Glomerular endothelial cell (primary cell): Measurements from ENCODE around the gene RASSF4. TPM values are rescaled to one million over a fixed set of nuclear protein-coding genes. Genes with fewer than 3 reads are reported as not detected.

Experiments used
- DNase-seq: peaks from one replicate; pipeline ENCODE4 v3.0.0-alpha.2; 2011; ENCODE audit warnings: low read depth, low spot score; ENCODE audit errors: extremely low read depth
- total RNA-seq: library from RNA; depleted of rRNA; stranded (reverse); fragments of >200 nt; gene quantifications from 2 replicates; pipeline ENCODE4 v1.2.3, GENCODE V29; 2015

The RASSF4 gene, protein sequence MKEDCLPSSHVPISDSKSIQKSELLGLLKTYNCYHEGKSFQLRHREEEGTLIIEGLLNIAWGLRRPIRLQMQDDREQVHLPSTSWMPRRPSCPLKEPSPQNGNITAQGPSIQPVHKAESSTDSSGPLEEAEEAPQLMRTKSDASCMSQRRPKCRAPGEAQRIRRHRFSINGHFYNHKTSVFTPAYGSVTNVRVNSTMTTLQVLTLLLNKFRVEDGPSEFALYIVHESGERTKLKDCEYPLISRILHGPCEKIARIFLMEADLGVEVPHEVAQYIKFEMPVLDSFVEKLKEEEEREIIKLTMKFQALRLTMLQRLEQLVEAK
- 8.9 and 20.4 TPM in 2 replicates for total RNA-seq

DNA sequence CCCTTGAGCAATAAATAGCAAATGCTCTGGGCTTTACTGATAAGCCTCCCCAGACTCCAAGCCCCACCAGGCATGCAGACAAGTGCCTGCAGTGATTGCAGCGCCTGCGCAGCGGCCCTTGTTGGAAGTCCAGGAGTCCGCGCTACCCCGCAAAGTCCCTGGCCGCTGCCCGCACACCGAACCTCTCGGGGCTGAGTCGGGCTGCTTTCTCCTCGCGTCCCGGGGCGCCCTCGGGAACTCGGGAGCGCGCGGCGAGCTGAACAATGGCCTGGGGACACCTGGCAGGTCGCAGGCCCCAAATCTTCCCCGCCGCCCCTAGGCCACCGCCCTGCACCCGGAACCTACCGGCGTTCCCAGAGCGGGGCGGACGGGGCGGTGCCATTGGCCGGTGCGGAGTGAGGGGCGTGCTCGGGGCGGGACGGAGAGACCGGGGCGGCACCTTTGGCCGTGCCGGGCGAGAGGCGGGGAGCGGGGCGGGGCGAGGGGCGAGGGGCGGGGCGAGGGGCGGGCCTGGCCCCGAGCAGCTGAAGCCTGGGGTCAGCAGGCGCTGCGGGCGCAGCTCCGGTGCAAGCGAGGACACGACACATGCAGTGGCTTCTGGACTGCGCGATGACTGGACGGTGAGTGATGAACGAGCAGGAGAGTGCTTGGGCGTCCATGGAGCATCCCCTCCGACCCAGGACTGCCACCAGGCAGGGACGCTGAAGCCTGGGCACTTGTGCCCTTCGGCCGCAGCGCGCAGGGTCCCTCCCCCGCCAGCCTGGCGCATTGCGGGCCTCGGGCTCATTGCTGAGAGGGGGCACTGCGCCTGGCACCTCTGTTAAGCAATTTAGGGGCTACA, at the start of gene RASSF4:
Gene RASSF4, plus strand, starts transcription at position 556 of the 841 bp plus-strand sequence. CDS start 10,401 bp downstream, outside the sequence.
- DNase-seq: no peak

DNA sequence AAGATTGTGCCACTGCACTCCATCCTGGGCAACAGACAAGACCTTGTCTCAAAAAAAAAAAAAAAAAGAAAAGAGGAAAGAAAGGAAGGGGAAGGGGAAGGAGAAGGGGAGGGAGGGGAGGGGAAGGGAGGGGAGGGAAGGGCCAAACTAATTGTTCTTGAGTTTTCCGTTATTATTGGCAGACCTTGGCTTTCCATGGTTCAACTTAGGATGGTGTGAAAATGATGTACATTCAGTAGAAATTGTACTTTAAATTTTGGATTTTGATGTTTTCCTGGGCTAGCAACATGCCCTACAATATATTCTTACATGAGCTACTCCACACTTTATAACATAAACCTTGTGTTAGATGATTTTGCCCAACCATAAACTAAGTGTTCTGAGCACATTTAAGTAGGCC, 49.7 kb upstream of the RASSF4 start:
- DNase-seq: no peak

DNA sequence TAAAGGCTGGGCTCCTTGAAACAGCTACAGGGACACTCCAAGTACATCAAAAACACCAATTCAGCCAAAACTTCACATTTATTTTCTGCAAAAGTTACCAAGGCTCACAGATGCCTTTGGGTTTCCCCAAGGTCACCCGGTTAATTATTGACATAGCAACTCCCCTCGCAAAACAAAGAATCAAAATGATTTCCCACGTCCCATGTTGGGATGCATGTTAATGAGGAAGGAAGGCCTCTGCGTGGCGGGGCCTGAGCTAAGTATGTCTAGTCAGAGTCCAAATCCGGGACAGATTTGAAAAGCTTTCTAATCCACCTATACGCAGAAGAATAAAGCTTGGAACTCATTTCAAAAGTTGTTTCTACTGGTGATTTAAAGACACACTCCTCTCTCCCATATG, 49.0 kb upstream of the RASSF4 start:
- DNase-seq: no peak

DNA sequence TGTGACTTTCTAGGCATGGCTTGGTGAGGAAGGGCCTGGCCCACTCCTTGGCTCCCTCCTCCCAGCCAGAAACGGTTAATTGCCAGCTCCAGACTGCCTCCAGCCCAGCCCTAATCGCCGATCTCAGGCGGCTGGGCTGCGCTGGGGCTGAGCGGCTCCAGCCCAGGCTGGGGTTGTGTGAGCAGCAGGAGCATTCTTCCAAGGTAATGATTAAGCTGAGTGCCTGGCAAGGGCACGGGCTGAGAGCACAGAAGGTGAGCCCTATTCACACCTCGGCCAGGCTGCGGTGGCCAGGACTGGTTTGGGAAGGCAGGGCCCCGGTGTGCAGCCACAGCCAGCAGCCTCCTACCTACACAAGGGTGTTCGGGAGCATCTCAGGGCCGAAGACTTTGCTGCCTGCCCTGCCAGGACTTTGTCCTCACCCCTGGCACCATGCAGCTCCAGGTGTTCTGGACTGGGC, 48.5 kb upstream of the RASSF4 start, which contains the start of gene TMEM72:
Gene TMEM72, plus strand, starts transcription at position 257 of the 460 bp plus-strand sequence. Its CDS starts 176 bp downstream, at position 433.
- no peak for DNase-seq

DNA sequence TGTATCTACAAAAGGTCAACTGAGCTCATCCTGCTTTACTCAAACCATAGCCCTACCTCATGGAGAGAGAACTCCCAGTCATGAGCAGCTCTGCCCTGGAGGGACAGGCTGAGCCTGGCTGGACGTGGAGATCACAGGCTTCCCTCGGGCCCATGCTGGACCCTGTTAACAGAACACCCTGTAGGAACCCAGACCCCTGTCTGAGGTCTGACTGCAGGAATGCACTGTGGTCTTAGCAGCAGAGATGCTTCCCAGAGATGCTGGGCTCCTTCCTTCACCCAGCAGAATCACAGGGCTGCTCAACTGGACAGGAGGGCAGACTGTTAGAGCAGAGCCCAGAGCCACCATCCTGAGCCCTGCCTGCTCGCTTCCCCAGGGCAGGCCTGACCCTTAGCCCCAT, 47.7 kb upstream of the RASSF4 start:
- no peak for DNase-seq

DNA sequence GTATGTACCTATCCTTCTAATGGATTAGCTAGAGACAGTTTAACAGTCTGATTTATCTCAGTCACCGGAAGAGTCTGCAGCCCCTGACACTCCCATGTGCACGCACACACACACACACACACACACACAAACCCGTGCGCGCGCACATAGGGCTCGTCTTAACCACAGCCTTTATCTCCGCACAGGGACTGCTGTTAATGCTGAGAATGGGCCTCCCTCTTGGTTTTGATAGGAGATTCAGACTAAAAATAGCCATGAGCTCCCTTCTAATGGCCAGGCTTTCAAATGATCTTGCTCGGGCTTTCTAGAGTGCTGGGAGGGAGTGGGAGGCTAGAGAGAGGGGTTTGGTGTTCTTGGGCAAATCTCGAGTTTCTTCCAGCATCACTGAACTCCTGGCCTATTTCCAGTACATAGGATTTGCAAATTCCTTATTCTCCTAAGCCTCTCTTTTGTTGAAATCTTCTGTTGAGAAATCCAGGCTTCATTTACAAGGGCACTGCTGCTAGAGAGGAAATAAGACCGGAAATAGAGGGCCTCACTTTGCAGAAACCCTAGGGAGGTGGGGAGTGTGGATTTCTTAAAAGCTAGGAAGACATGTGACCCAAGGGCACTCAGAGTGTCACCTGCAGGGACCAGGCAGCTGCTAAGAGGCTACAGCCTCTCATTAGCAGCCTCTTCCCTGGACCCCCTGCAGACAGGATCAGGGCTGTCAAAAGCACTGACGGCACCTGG, 46.1 kb upstream of the RASSF4 start:
- no peak for DNase-seq

DNA sequence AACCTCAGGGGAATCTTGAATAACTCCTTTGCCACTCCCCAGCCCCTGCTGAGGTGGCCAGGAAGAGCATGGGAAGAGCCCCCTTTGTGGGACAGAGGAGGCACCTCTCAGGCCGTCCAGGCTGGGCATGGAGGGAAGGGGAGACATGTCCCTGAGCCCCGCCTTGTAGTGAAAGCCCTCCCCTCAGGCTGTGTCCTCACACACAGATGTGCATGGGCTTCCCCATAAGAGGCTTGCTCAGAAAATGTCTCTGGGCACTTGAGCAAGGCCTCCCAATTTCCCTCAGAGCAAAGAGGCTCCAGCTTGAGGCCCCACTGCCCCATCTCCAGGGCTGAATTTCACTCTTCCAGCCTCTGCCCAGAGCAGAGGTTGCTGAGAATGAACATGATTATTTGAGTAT, 44.7 kb upstream of the RASSF4 start:
- no peak for DNase-seq

DNA sequence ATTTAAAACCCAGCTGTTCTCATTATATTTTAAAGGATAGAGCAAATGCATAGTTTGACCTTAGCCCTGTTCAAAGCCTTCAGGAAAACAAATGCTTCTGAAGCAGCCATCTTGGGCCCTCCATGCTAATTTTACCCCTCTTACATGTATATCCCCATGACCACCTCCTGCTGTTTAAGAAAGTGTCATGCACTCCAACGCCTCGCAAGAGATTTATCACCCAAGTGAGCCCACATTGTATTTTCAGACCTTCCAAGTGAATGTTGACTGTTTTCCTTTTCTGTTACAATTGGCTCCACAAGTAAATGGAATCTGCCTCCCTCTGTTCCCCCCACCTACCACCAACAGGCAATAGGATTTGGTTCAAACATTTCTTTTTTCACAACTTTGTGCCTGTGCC, 43.2 kb upstream of the RASSF4 start:
- no peak for DNase-seq

DNA sequence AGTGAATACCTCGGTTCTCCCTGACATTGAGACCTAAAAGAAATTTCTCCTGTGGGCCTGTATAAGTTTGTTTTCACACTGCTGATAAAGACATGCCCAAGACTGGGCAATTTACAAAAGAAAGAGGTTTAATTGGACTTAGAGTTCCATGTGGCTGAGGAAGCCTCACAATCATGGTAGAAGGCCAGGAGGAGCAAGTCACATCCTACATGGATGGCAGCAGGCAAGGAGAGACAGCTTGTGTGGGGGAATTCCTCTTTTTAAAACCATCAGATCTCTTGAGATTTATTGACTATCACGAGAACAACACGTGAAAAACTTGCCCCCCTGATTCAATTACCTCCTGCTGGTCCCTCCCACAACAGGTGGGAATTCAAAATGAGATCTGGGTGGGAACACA, 41.8 kb upstream of the RASSF4 start:
- no peak for DNase-seq

DNA sequence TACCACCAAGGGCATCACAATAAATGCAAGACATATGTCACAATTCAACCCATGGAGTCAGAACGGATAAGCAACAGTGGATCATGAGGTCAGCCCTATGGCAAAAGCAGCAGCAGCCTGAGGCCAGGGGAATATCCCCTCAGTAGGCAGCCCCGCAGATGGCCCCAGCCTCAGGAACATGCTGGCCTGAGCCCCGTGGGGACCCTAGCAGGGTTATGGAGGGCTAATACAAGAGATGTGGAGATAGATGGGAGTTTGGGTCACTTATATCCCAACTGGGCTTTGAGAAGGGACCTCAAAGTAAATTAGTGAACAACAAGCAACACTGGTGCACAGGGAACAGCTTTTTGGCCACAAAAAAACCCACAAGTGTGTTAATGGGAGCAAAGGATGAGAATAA, 39.4 kb upstream of the RASSF4 start:
- no peak for DNase-seq

DNA sequence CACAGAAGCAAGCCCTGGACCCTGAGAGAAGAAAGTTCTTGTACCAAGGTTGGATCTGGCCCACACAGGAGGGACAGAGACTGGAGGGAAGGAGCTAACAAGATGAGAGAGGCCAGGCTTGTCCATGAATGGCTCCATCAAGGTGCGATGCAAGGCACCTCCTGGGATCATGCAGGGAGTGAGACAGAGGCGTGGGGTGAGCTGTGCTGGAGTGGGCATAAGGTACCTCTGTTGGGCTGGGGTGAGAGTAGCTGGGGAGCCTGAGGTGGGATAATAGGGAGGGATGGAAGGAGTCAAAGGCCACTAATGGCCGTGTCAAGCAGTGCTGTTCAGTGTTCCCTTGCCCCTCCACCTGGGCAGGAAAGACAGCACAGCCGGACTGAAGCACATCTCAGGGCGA, 38.5 kb upstream of the RASSF4 start:
- no peak for DNase-seq

DNA sequence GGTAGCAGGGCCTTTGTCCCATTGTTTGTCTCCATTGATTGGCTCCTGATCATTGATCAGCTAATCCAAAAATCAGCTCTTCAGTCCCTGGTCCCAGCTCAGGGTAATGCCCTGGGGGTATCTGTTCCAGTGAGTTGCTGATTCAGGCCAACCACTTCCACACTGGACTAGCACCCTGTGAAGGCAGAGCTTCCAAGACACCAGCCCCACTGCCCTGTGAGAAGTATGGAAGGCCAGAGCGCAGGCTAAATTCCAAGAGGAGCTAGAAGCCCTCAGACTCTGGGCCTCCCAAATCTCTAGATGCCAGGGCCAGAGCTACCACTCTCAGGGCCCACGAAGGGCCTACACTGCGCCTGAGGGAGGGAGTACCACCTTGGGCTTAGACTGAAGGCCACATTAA, 38.1 kb upstream of the RASSF4 start:
- DNase-seq: no peak

DNA sequence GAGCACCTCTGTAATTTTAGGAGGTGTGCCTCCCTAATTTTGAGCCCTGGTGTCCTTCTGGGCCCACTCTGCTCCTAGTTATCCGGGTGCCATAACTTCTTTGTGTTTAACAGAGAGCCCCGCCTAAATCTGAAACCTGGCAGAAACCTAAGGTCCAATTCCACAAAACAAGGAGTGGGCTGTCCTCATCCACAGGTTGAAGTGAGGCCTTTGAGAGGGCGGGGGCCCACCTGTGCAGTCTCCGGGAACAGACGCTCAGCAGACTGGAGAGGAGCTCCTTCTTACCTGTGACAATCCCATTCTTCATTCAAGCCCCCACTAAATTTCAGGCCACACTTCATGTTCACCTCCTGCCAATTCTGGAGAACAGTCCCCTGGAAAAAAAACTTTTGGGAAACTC, 37.6 kb upstream of the RASSF4 start:
- DNase-seq: no peak

DNA sequence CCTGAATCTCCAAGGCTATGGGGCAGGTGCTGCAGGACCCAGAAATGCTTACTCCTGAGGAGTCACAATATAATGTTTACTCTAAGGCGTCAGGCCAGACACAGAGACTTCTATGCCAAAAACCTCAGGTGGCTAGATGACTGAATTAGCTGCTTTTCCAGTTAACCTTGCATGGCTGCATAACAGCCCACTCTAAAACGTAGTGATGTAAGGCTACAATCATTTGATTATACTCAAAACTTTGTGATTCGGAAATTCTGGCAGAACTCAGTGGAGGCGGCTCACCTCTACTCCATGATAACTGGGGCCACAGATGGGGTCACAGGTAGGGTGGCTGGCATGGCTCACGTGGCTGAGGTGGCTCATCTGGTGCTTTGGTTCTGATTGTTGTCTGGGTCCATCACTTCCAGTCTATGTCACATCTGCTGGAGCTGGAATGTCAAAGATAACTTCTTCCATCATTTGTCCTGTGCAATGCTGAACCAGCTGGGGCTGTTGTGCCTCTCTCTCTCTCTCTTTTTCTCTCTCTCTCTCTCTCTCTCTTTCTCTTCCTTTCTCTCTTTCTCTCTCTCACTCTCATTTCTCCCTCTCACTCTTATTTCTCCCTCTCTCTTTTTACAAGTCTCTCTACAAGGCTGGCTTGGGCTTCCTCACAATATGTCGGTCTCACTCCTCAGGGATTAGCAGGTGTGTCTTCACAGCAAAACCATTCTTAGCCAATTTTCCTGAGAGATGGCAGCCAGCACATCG, 36.6 kb upstream of the RASSF4 start:
- no peak for DNase-seq

DNA sequence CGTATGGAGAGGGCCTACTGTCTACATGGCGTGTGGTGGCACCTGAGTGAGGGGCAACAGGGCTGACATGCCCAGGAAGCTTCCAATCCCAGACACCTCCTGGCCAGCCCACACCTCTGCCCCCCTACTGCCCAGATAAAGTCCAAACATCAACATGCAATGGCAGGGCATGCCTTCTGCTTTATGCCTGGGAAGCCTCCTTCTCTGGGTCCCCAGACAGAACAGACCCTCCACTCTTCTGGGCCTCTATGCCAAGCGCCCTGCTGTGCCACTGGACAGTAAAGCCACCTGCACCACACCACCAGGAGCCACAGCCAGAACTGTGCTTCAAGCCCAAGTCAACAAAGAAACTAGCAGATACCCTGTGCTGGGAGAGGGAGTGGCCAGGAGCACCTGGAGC, 36.0 kb upstream of the RASSF4 start:
- no peak for DNase-seq

DNA sequence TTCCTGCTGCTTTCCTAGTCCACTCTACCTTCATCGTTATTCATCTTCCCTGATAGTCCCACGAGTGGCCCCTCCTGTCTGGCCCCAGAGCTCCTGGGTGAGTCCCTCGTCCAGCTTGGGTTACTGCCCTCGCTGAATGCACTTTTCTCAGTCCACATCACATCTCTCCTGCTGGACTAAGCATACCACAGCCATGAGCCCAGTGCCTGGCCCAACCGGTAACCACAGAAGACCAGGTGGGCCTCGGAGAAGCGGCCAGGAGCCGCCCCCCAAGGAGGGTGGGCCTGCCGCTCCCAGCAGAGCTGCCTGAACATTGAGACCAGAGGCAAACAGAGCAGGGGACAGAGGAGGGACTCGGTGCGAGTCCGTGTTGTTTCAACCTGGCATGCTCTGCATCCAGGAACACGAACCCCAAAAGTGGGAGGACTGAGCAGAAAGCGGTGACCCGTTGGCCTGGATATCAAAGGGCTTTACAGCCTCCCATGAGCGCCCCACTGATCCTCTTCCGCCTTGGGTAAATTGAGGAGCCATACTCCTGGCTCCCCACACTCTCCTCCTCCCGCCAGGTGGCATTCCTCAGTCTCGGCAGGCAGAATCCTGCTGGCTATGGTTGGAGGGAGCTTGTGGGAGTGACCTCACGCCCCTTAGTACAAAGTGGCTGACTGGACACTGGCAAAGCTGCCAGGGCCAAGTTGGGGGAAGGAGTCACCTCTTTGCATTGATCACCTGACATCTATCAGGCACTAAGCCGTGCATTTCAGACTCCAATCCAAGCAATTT, 35.2 kb upstream of the RASSF4 start:
- no peak for DNase-seq

DNA sequence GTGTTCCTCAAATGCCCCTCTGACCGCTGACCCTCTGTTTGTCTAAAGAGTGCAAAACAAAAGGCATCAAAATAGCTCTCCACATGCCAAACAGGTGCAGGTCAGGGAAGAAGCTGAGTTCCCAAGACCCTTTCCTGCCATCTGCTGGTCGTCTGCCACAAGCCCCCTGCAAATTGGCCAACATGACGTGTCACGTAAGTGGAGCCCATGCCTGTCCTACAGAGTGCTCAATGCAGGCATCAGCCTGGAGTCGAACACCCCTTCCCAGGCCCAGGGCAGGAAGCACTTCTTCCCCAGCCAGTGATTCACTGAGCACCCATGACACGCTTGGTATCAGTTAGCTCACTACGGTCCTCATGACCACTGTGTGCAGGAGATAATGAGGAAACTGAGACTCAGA, 34.4 kb upstream of the RASSF4 start:
- DNase-seq: no peak

DNA sequence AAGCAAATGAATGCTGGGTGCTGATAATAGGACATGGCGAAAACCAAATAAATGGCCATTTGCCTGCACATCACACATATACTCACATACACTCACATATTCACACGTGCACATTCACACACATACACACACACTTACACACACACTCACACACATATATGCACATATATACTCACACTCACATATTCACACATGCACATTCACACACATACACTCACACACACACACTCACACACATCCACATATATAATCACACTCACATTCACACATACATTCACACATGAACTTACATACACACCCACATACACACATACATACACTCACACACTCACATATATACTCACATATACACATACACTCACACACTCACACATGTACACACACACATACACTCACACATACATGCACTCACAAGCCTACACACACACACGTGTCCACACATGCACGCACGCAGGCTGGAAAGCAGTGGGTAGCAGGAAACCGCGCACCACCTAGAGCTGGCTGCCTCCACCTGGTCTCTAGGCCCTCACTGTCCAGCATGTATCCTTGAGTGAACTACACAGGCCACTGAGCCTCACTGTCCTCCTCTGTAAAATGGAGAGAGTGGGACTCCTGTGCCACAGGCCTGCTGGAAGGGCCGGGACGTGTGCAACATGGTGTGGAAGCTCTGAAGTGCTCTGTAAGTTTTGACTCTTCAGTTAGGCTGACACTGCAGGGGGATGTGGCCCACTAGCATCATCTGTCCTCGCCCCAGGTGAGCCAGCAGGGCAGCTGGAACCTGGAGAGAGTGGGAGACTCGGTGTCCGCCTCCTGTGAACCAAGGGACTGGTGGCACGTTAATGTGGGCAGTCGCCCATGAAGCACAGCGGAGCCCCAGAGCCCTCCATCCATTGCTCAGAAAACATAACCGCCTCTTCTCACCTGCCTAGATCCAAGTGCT, 33.5 kb upstream of the RASSF4 start:
- no peak for DNase-seq
